Subcutaneous abdominal adipose tissue (tissue), 5 donors: ENCODE data around the gene ZBTB16.

Experiments
- H3K27ac ChIP-seq: one replicate; pipeline ENCODE4 v1.7.0; 2013; ENCODE audit warnings: low read depth, mild to moderate bottlenecking, inconsistent platforms, low read length, moderate library complexity
- H3K27me3 ChIP-seq, 5 donors: one replicate each; pipeline ENCODE4 v1.7.0; 2013; ENCODE audit warnings: low read length in 5 of 5, inconsistent platforms in 1 of 5; ENCODE audit not compliant: control insufficient read depth in 5 of 5, insufficient read depth in 4 of 5
- H3K36me3 ChIP-seq, 5 donors: one replicate each; pipeline ENCODE4 v1.7.0; 2013; ENCODE audit warnings: low read length in 5 of 5; ENCODE audit not compliant: control insufficient read depth in 5 of 5, insufficient read depth in 5 of 5
- H3K4me1 ChIP-seq, 5 donors: one replicate each; pipeline ENCODE4 v1.7.0; 2013; ENCODE audit warnings: low read length in 5 of 5, mild to moderate bottlenecking in 3 of 5, moderate library complexity in 1 of 5; ENCODE audit not compliant: control insufficient read depth in 5 of 5, insufficient read depth in 5 of 5
- H3K4me3 ChIP-seq, 5 donors: one replicate each; pipeline ENCODE4 v1.7.0; 2013; ENCODE audit warnings: low read length in 5 of 5, low read depth in 1 of 5
- H3K9ac ChIP-seq, 5 donors: one replicate each; pipeline ENCODE4 v1.7.0; 2013; ENCODE audit warnings: low read length in 5 of 5, mild to moderate bottlenecking in 4 of 5, moderate library complexity in 3 of 5
- H3K9me3 ChIP-seq, 5 donors: one replicate each; pipeline ENCODE4 v1.7.0; 2013; ENCODE audit warnings: low read length in 5 of 5; ENCODE audit not compliant: control insufficient read depth in 5 of 5
- donor health status: healthy.
- donor health status: healthy.
- donor health status: healthy.
- donor health status: healthy.
- donor health status: healthy.

ZBTB16 gene

DNA sequence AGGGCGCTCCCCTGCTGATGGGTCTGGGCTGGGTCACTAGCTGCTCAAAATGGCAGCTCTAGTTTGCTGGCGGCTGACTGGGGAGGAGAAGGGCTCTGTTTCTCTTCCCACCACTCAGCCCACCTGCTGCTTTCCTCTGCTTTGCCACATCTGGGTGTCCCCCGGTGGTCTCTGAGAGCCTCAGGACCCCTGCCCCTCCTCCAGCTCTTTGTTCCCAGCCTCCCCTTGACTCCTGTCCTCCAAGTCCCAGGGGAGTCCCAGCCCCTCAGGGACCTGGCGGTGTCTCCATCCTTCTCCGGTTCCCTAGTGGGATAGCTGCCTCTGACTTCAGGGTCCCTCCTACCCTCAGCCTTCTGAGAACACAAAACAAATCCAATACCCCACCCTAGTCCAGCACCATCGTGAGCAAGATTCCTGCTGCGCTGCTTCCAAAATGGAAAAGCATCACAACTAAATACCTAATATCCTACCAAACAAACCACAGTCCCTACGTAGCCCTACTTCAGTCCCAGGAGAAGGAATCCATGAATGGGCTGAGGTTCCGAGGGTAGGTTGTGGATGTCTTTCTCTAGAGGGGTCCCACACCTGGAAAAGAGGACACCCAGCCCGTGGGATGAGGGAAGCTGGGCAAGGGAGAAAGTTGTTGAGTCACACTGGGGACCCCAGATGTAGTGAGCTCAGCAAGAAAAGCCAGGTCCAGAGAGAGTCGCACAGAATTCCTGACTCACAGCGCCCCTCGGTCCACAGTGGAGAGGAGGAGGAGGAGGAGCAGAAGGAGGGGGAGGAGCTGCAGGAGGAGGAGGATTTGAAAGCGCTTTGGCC is 191.7 kb downstream of the ZBTB16 start:
- no peak overlapping the region for H3K4me3 ChIP-seq
- H3K36me3 ChIP-seq, result peaks cover 5 to 68% (median 51%) of the 10 kb centered on the region in 5 donors
- peaks cover 0 to 35% (median 23%) of the 10 kb centered on the region in 5 donors for H3K4me1 ChIP-seq
- peak overlapping the region; percentile 59 for H3K27ac ChIP-seq
- no peaks in the 10 kb centered on the region for H3K9me3 ChIP-seq
- no peaks in the 10 kb centered on the region for H3K27me3 ChIP-seq
- peak overlapping the region in 1 of 5 donors; percentile 2 for H3K9ac ChIP-seq

DNA sequence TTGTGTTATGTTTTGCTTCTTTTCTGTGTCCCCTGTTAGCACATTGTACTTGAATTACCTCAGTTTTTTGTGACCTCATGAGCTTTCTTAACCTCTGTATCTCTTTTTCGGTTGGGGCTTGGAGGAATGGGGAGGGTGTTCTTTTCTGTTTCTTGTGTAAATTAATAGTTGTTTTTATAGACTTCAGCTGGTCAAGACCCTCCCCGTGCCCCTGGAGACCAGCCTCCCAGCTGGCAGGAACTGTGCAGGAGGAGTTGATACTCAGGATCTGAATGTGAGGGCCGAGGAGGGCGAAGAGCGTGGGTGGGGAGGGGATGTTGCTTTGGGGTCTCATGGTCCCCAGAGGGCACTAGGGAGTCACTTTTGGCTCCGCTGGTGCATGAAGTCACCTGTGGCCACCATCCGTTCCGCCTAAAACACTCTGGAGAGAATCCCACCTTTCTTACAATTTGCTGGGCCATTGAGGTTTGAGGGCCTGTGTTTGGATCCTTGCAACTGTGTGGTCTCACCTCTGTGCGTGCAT is 192.4 kb downstream of the ZBTB16 start:
- Histone ChIP-seq H3K9ac (peak overlapping the region in 1 of 5 donors; percentile 48), H3K4me1 (peaks cover 0 to 41% (median 30%) of the 10 kb centered on the region in 5 donors), H3K4me3 (peak overlapping the region in 1 of 5 donors; percentile 20), H3K27ac (peak overlapping the region; percentile 59), H3K9me3 (no peaks in the 10 kb centered on the region), H3K27me3 (no peaks in the 10 kb centered on the region), H3K36me3 (peaks cover 0 to 66% (median 49%) of the 10 kb centered on the region in 5 donors)

DNA sequence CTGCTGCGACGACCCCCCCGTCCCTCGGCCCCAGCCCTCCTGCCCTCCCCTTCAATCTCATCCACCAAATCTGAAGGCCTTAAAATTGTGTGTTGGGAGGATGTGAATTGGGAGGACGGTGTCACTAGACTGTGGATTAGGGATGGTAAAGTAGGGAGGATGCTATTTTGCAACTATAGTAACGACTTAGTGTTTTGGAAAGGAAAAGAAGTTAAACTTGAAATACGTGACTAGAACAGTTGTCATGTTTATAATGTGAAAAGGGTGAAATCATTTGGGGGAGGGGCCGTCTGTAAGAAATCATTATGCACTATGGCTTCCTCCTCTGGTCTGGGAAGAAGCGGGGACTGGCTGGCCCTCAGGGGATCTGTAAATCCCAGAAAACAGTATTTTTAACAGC is 193.3 kb downstream of the ZBTB16 start:
- H3K9me3 ChIP-seq, result no peaks in the 10 kb centered on the region
- peaks cover 0 to 57% (median 41%) of the 10 kb centered on the region in 5 donors for H3K36me3 ChIP-seq
- H3K27me3 ChIP-seq, result no peaks in the 10 kb centered on the region
- H3K9ac ChIP-seq, result peak overlapping the region in 1 of 5 donors; percentile 14
- H3K4me3 ChIP-seq, result no peak overlapping the region
- peaks cover 0 to 49% (median 38%) of the 10 kb centered on the region in 5 donors for H3K4me1 ChIP-seq
- peak overlapping the region; percentile 59 for H3K27ac ChIP-seq

GRCh38 chr11:114253771-114254170 is 194.3 kb downstream of the ZBTB16 start:
- peak overlapping the region; percentile 59 for H3K27ac ChIP-seq
- no peaks in the 10 kb centered on the region for H3K27me3 ChIP-seq
- H3K4me1 ChIP-seq, result peaks cover 4 to 59% (median 48%) of the 10 kb centered on the region in 5 donors
- peak overlapping the region in 1 of 5 donors; percentile 28 for H3K9ac ChIP-seq
- peaks cover 0 to 47% (median 33%) of the 10 kb centered on the region in 5 donors for H3K36me3 ChIP-seq
- H3K4me3 ChIP-seq, result no peak overlapping the region
- no peaks in the 10 kb centered on the region for H3K9me3 ChIP-seq

- Histone ChIP-seq H3K4me1 (peaks cover 6 to 68% (median 57%) of the 10 kb centered on the region in 5 donors), H3K9me3 (no peaks in the 10 kb centered on the region), H3K27me3 (no peaks in the 10 kb centered on the region), H3K4me3 (no peak overlapping the region), H3K27ac (no peak overlapping the region), H3K9ac (no peak overlapping the region), H3K36me3 (peaks cover 0 to 44% (median 32%) of the 10 kb centered on the region in 5 donors)
These were observed 195.1 kb downstream of the ZBTB16 start for GRCh38 chr11:114254571-114255146.

- Histone ChIP-seq H3K9ac (no peak overlapping the region), H3K36me3 (peaks cover 0 to 39% (median 26%) of the 10 kb centered on the region in 5 donors), H3K27me3 (no peaks in the 10 kb centered on the region), H3K27ac (no peak overlapping the region), H3K4me1 (peaks cover 6 to 71% (median 61%) of the 10 kb centered on the region in 5 donors), H3K9me3 (no peaks in the 10 kb centered on the region), H3K4me3 (no peak overlapping the region)
These were observed 195.8 kb downstream of the ZBTB16 start for GRCh38 chr11:114255289-114255688.

DNA sequence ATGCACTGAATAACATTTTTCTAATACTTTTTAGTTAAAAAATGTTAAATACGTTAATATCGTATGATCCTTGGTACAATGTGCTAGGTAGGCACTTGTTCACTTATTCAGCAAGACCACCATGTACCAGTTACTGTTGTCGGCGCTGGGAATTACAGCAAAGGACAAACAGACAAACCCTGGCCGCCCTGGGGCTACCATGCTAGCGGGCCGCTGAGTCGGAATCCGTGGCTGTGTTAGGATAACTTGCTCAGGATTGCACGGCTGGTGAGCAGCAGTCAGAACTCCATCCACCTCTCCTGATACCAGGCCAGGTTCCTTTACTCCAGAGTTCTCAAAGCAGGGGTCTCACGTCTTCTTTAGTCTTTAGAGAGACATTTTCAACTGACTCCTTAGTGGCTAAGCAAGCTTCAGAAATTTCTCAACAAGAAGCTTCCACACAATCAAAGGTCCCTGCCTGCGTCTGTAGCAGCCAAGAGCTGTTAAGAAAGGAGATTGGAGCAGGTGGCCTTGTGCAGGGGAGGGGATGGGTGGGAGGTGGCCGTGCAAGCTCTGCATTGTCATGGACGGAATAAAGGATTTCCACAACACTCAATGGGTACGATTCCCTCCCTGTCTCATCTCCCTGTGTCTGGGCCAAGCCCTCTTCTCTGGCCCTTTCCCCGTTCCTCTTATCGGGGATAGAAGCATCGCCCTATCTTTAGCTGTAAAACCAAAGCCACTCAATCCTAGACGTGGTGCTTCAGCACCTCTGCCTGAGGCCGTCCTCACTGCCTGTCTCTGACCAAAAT is 196.9 kb downstream of the ZBTB16 start:
- no peak overlapping the region for H3K4me3 ChIP-seq
- H3K4me1 ChIP-seq, result peaks cover 8 to 67% (median 60%) of the 10 kb centered on the region in 5 donors
- H3K27ac ChIP-seq, result peak overlapping the region; percentile 98
- H3K36me3 ChIP-seq, result peaks cover 0 to 28% (median 15%) of the 10 kb centered on the region in 5 donors
- no peaks in the 10 kb centered on the region for H3K27me3 ChIP-seq
- peak overlapping the region in 2 of 5 donors; percentile 73 to 74 for H3K9ac ChIP-seq
- H3K9me3 ChIP-seq, result no peaks in the 10 kb centered on the region

DNA sequence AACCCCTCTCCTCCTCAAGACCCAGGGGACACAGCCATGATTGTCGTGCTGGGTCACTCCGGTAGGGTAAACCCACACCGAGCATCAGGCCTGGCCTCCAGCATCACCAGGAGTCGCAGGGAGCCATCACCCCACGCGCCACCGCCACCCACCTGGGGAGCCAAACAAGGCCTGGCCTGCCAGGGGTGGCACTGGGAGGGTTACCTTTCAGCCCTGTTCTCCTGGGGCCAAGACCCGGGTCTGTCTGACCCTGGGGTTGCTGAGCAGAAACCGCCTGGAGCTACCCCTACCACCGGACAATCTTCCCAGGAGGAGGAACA is 197.4 kb downstream of the ZBTB16 start:
- no peaks in the 10 kb centered on the region for H3K27me3 ChIP-seq
- H3K4me3 ChIP-seq, result no peak overlapping the region
- H3K4me1 ChIP-seq, result peaks cover 8 to 62% (median 56%) of the 10 kb centered on the region in 5 donors
- H3K27ac ChIP-seq, result peak overlapping the region; percentile 98
- peaks cover 0 to 23% (median 13%) of the 10 kb centered on the region in 5 donors for H3K36me3 ChIP-seq
- no peaks in the 10 kb centered on the region for H3K9me3 ChIP-seq
- H3K9ac ChIP-seq, result peak overlapping the region in 3 of 5 donors; percentile 26 to 74 (median 73)

- Histone ChIP-seq H3K4me1 (peaks cover 8 to 61% (median 53%) of the 10 kb centered on the region in 5 donors), H3K36me3 (peaks cover 0 to 20% (median 12%) of the 10 kb centered on the region in 5 donors), H3K27me3 (no peaks in the 10 kb centered on the region), H3K9me3 (no peaks in the 10 kb centered on the region), H3K9ac (peak overlapping the region; percentile 28 to 74 (median 60)), H3K4me3 (peak overlapping the region; percentile 9 to 53 (median 37)), H3K27ac (peak overlapping the region; percentile 98)
These were observed 198.4 kb downstream of the ZBTB16 start for GRCh38 chr11:114257621-114258558.
